GM19193 (cell line): Measurements from ENCODE around the gene NCKAP5.

ENCODE experiments used
- POLR2A ChIP-seq: IDR thresholded peaks from 4 replicates; pipeline ENCODE4 v1.6.1; 2011; ENCODE audit not compliant: insufficient read depth, insufficient read length; ENCODE audit errors: extremely low read depth

Gene NCKAP5

DNA sequence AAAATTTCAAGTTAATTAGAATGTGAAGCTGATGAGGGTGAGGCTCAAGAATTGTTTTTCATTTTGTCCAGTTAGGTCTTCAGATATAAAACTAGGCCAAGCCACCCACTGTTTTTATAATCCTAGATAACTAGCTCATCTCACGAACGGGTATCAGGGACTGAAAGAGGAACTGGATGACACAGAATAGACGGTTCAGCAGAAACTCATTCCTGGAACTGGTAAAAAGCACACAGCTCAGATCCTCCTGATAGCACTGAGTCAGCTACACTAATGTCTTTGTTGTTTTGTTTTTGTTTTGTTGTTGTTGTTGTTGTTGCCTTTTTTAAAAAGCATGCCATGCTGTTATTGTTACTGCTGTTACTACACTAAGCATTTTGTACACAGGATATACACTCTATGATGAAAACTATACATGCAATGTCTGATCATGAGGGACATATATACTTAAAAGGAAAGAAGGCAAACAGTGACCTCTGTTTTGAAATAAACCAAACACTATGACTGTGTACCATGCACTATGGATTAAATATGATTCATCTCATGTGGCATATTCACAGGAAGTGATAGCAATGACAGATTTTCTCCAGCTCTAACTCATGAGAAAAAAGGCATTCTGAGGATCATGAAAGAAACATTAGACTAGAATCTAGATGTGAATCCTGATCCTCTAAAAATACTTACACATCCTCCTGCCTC is 437.6 kb downstream of the NCKAP5 start:
- no peak for TF ChIP-seq POLR2A

DNA sequence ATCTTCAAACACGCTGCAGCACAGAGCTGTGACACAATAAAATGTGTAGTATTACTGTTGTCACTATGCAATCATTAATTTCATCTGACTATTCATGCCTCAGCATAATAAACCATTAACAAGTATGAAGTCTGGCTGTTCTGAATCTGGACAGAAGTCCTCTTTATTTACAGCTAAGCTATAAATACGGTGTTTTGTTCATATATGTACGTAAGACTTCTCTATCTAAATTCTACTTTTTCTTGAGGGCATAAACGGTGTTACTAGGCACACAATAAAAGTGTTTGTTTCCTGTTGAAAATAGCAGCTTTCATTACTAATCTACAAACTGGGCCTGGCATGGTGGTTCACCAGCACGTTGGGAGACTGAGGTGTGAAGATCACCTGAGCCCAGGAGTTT is 443.8 kb downstream of the NCKAP5 start:
- no peak for TF ChIP-seq POLR2A

DNA sequence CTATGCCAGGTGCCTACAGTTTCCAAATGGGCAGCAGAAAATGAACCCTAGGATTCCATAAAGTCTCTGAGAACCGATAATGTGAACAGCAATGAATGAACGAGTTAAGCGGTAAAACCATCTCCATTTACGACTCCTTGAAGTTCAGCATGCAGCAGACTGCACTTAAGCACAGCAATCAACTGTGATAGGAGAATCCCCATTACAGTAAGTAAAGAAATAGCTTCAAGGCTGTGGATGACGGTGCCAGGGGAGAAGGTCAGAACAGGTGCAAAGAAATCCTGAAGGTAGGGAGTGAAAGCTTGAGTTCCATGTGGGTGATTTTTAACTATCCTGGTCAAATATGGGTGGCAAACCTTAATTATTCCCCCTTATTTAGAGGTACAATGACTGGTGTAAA is 444.4 kb downstream of the NCKAP5 start:
- no peak for TF ChIP-seq POLR2A

DNA sequence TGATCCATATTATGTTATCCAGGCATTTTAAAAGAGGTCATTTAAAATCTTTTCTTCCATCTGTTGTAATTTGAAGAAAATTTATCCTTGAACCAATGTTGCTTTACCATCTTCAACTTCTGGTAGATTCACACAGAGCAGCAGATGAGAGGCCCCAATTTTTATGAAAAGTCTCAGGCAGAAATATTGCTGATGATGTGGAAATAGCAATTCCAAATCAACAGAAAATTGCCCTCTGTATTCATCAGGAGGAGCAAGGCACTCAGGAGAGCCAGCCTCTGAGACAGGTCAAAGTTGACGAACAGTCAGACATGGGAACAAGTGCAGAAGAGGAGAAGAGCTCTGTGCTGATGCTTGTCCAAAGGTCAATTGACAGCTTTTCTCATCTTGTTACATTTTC is 444.9 kb downstream of the NCKAP5 start:
- no peak for TF ChIP-seq POLR2A

DNA sequence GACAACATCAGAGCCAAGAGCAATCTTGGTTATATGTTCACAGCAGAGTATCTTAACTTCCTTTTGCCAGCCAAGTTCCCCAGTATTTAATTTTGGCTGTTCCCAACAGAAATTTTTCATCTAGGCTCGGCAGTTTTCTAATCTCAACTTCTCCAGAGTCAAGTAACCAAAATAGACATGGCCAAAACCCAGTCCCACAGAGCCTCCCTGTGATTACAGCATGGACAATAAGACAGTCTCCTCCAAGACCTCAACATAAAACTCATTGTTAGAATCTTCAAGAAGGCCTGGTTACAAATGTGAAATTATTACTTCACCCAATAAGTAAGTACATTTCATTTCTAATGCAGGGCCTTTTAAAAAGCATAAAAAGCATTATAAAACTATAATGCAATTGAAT is 445.7 kb downstream of the NCKAP5 start:
- no peak for TF ChIP-seq POLR2A

DNA sequence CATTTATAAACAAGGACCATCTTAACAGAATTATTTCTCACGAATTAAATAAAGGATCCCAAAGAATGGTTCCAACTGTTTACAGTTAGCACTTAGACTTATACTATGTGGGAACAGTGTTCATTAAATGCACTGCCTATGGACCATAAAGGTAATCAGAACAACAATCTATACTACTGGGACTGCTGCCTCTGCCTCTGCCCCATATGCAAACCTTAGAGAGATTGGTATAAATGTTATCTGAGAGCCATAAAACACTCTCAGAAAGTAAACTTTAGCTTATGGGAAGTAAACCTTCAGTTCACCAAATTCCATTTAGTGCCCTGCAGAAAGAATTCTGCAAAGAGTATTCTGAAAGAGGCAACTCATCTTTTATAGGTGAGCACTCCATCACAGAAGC is 448.0 kb downstream of the NCKAP5 start:
- TF ChIP-seq POLR2A, result no peak

DNA sequence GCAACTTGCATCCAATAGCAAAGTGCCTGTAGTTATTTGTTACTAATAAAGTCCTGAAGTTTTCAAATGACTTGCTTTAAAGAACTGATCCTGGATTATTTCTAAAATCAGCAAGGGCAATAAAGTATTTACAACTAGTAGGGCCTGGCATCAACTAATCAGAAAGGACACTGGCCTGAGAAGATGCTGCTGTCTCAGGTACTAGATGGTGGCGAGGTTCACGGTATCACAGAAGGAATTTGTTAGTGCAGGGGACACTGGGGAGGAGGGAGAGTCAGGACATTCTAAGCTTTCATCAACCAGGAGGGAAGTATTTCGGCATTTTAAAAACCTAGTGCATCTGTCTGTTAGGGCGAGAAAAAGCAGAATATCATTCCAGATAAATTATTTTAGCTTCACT is 458.1 kb downstream of the NCKAP5 start:
- no peak for TF ChIP-seq POLR2A

DNA sequence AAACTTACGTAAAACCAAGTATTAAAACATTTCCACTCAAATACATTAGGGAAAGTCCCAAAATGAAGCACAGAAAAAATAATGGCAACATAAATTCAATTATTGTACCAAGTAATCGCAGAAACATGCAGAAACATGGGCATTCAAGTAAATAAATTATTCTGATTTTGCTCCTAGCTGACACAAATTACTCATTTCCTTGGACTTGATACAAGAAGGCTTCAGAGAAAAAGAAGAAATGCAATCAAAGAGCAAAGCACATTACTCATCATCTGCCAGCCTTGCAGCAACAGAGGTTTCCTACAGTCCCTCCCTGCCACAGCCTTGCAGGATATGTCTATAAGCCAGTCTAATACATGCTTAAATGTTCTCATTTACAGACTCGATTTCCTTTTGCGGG is 458.5 kb downstream of the NCKAP5 start:
- TF ChIP-seq POLR2A, result no peak

DNA sequence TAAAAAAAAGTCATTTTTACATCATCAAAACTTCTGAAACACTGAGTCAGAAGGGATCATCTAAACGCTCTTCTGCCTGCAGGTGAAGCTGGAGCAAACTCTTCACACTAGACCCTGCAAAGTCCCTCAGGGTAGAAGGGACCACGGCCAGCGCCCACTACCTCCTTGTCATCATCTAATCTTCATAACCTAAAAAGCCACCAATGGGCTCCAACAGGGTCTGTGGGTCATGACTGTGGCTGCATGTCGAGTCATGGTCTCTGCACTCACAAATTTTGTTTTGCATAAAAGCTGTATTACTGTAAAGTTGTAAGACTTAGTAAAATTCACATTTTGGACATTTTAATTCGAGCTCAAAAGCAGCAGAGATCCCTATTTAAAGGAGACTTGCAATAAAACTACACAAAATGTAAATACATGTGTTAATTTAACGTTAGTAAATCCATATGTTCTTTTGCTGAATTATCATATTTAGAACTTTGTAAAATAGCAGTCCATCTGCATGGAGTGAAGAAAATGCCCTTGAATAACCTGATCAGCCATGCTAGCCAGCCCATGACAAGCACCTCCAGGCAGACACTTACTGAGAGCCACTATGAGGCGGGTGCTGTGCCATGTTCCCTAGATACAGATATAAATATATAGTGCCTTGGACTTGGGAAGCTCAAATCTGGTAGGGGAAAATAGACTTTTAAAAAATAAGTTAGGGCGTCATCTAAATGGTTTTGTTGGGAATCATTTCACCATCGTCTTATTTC is 461.0 kb downstream of the NCKAP5 start:
- TF ChIP-seq POLR2A, result no peak

DNA sequence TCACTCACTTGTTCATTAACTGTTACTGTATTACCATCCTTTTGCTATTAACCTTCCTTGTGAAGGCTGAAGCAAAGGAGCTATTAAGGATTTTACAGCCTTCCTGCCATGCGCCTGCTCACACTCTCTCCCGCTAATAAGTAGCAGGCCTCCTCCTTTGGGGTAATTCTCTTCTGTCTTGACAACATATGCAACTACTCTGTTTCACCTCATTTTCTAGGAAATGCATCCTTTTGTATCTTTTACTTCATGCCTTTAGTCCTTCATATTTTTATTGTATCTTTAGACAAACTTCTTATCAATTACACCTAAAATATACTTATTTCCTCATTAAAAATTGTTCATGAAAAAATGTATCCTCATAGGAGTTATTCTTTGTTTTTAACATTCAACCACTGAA is 463.4 kb downstream of the NCKAP5 start:
- no peak for TF ChIP-seq POLR2A

DNA sequence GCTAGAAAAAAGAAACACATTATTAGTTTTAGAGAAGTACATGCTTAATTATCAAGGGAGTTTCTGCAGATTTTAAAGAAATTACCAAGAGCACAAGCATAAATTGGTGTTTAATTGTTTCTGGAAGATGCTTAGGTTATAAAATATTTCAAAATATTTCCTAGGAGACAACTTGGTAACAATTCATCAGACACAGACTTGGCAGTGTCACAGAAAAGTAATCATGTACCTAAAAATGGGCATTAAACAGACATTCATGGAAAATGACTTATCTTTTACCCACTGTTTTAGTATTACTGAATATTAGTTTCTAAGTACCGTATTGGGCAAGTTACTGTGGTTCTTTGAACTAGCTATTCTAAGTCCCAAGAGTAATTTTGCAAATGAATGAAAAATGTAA is 469.5 kb downstream of the NCKAP5 start:
- TF ChIP-seq POLR2A, result no peak

DNA sequence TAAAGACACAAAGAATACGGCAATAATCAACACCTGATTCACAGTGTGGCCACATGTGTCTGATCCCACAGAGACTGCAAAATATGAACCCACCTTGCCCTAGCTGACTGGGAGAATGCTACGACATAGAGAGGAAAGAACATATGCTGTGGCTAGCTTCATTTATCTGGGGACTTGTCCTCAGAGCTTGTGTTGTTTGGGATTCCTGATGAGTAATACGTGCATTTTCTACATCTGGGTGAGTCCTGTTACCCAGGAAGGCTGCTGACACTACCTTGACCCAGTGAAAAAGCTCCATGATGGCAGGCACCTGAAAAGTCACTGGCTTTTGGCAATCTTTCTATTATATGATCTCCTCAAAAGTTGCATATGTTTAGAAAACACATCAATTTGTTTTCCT is 470.6 kb downstream of the NCKAP5 start:
- no peak for TF ChIP-seq POLR2A

DNA sequence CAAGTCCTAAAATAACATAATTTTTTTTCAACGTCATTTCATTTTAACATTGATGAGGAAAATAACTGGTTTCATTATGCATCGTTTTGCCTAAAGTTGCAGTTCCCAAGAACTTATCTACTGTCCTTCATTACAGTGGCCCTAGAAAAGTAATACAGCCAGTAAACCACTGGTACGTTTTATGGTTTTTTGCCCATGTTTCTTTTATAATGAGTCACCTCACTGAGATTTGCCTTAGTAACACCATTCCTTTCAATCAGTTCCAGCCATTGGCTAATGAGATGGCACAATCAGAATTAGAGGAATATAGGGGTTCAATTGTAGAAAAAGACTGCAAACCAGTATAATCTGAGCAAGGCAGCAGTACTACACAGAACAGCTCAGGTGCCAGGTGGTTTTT is 475.7 kb downstream of the NCKAP5 start:
- TF ChIP-seq POLR2A, result no peak

DNA sequence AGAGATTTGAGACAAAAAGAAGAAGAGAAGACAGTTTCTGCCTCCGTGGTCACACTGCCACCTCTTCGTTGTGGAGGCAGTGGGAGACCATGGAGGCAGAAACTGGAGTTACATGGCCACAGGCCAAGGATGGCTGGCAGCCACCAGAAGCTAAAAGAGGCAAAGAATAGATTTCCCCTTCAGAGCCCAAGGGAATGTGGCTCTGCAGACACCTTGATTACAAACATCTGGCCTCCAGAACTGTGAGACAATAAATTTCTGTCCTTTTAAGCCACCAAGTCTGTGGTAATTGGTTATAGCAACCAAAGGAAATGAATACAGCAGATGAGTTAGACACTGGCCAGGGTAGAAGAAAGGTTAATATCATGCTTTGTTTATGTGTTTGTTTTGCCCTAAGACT is 477.9 kb downstream of the NCKAP5 start:
- TF ChIP-seq POLR2A, result no peak

DNA sequence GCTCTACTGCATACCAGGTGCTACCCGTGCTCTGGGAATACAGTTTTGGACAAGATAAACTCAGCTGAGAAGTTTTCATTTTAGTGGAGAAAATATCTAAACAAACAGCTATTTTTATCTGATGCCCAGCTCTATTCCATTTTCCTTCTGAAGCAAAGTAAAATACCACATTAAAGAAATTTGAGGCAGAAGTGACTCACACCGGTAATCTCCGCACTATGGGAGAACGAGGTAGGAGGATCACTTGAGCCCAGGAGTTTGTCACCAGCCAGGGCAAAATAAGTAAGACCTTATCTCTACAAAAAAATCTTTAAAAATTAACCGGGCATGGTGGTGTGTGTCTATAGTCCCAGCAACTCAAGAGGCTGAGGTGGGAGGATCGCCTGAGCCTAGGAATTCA is 482.1 kb downstream of the NCKAP5 start:
- TF ChIP-seq POLR2A, result no peak

DNA sequence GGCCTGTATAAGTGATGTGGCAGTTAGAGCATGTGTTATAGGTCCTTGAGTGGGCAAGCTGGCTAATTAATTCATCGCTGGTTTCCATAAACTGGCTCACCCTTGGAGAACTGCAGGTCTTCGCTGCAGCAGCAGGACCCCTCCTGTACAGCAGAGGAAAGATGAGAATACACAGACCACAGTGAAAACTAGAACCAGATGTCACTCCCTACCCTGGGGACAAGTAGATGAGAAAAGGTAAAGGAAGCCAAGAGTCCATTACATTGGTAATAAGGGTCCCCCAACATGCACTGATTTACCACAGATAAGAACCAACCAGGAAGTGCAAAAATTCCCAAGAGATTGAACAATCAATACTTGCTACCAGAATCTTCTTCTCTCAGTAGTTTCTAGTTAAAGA is 482.6 kb downstream of the NCKAP5 start:
- no peak for TF ChIP-seq POLR2A
